OCI-LY1 (cell line): ENCODE results near the gene TSKS.

Source experiments
- H2AFZ ChIP-seq: fragments of 200-600 bp; sonication (generic), shearing (Covaris generic); 2 replicates; pipeline ENCODE4 v1.6.0; 2014; ENCODE audit warnings: antibody characterized with exemption, mild to moderate bottlenecking, low read length
- H3F3A ChIP-seq: fragments of 200-600 bp; sonication (generic), shearing (Covaris generic); 2 replicates; pipeline ENCODE4 v1.6.0; 2014; ENCODE audit warnings: mild to moderate bottlenecking, antibody characterized with exemption, low read length, moderate library complexity; ENCODE audit not compliant: insufficient read depth
- H3K27ac ChIP-seq: fragments of 200-600 bp; sonication (generic); 2 replicates; pipeline ENCODE4 v1.5.1; 2014; ENCODE audit warnings: low read length, mixed run types, mild to moderate bottlenecking, low read depth; ENCODE audit not compliant: poor library complexity, severe bottlenecking
- H3K27me3 ChIP-seq: fragments of 200-600 bp; sonication (generic); 2 replicates; pipeline ENCODE4 v1.6.0; 2014; ENCODE audit warnings: antibody characterized with exemption, mild to moderate bottlenecking, low read length, moderate library complexity; ENCODE audit not compliant: insufficient read depth
- H3K36me3 ChIP-seq: fragments of 200-600 bp; sonication (generic); 2 replicates; pipeline ENCODE4 v1.6.1; 2014; ENCODE audit warnings: mild to moderate bottlenecking, antibody characterized with exemption, low read length, moderate library complexity, mixed read lengths; ENCODE audit not compliant: insufficient read depth
- H3K4me1 ChIP-seq: fragments of 200-600 bp; sonication (generic); 2 replicates; pipeline ENCODE4 v1.5.1; 2014; ENCODE audit warnings: mild to moderate bottlenecking, low read length, moderate library complexity; ENCODE audit not compliant: insufficient read depth, severe bottlenecking
- H3K4me2 ChIP-seq: fragments of 200-600 bp; sonication (generic), shearing (Covaris generic); 2 replicates; pipeline ENCODE4 v1.6.1; 2014; ENCODE audit warnings: low read length
- H3K4me3 ChIP-seq: fragments of 200-600 bp; sonication (generic); 2 replicates; pipeline ENCODE4 v1.5.1; 2014; ENCODE audit warnings: low read length, low read depth, mild to moderate bottlenecking, mixed read lengths; ENCODE audit not compliant: poor library complexity, severe bottlenecking
- H3K79me2 ChIP-seq: fragments of 200-600 bp; shearing (Covaris generic); 2 replicates; pipeline ENCODE4 v1.6.1; 2016; ENCODE audit warnings: mixed run types, low read length, mixed read lengths; ENCODE audit not compliant: insufficient read depth
- H3K9ac ChIP-seq: fragments of 200-600 bp; sonication (generic), shearing (Covaris generic); 2 replicates; pipeline ENCODE4 v1.6.1; 2014; ENCODE audit warnings: mild to moderate bottlenecking, low read length, mixed read lengths
- H3K9me2 ChIP-seq: fragments of 200-600 bp; sonication (generic), shearing (Covaris generic); 2 replicates; pipeline ENCODE4 v1.6.1; 2014; ENCODE audit warnings: low read depth, mild to moderate bottlenecking, low read length, mixed read lengths
- H3K9me3 ChIP-seq: fragments of 200-600 bp; shearing (Covaris generic); 2 replicates; pipeline ENCODE4 v1.6.1; 2014; ENCODE audit warnings: low read length, mixed read lengths
- H4K20me1 ChIP-seq: fragments of 200-600 bp; sonication (generic), shearing (Covaris generic); 2 replicates; pipeline ENCODE4 v1.6.0; 2016; ENCODE audit warnings: mild to moderate bottlenecking, low read length; ENCODE audit not compliant: insufficient read depth
- EZH2 ChIP-seq: fragments of 200-600 bp; sonication (generic), shearing (Covaris generic); IDR thresholded peaks from 2 replicates; pipeline ENCODE4 v1.8.0; 2017; ENCODE audit warnings: borderline replicate concordance, mixed run types, mild to moderate bottlenecking, antibody characterized with exemption, low read length, moderate library complexity, mixed read lengths
- TF ChIP-seq, protein P1 (sequence below): fragments of 200-600 bp; sonication (generic), shearing (Covaris generic); IDR thresholded peaks from 2 replicates; pipeline ENCODE4 v1.5.1; 2017; ENCODE audit warnings: mild to moderate bottlenecking, antibody characterized with exemption, low read length, moderate library complexity, mixed read lengths

TSKS gene

GRCh38 chr19:49799798-49800376 lies 36.8 kb upstream of the TSKS start:
- peaks cover 81% of the 10 kb centered on the region for H3K36me3 ChIP-seq
- TF ChIP-seq, protein P1, sequence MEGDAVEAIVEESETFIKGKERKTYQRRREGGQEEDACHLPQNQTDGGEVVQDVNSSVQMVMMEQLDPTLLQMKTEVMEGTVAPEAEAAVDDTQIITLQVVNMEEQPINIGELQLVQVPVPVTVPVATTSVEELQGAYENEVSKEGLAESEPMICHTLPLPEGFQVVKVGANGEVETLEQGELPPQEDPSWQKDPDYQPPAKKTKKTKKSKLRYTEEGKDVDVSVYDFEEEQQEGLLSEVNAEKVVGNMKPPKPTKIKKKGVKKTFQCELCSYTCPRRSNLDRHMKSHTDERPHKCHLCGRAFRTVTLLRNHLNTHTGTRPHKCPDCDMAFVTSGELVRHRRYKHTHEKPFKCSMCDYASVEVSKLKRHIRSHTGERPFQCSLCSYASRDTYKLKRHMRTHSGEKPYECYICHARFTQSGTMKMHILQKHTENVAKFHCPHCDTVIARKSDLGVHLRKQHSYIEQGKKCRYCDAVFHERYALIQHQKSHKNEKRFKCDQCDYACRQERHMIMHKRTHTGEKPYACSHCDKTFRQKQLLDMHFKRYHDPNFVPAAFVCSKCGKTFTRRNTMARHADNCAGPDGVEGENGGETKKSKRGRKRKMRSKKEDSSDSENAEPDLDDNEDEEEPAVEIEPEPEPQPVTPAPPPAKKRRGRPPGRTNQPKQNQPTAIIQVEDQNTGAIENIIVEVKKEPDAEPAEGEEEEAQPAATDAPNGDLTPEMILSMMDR, result no peak; the same call in 1 of the 2 replicates
- no peak for TF ChIP-seq EZH2
- no peaks in the 10 kb centered on the region for H3K4me1 ChIP-seq
- H3K79me2 ChIP-seq, result no peaks in the 10 kb centered on the region
- H2AFZ ChIP-seq, result no peak overlapping the region
- H3K9me3 ChIP-seq, result no peaks in the 10 kb centered on the region
- no peak overlapping the region for H3K27ac ChIP-seq
- H3K9me2 ChIP-seq, result no peaks in the 10 kb centered on the region
- H3K9ac ChIP-seq, result no peak overlapping the region
- H3K27me3 ChIP-seq, result no peaks in the 10 kb centered on the region
- no peaks in the 10 kb centered on the region for H4K20me1 ChIP-seq
- H3K4me3 ChIP-seq, result no peak overlapping the region
- H3F3A ChIP-seq, result no peaks in the 10 kb centered on the region
- no peak overlapping the region for H3K4me2 ChIP-seq

- Histone ChIP-seq H3K4me1 (no peaks in the 10 kb centered on the region), H2AFZ (no peak overlapping the region), H3K4me3 (no peak overlapping the region), H3K4me2 (no peak overlapping the region), H3K9me3 (no peaks in the 10 kb centered on the region), H3K9ac (no peak overlapping the region), H3F3A (no peaks in the 10 kb centered on the region), H3K9me2 (no peaks in the 10 kb centered on the region), H4K20me1 (no peaks in the 10 kb centered on the region), H3K36me3 (peaks cover 82% of the 10 kb centered on the region), H3K27me3 (no peaks in the 10 kb centered on the region), H3K27ac (no peak overlapping the region), H3K79me2 (no peaks in the 10 kb centered on the region)
- TF ChIP-seq EZH2, result no peak
These were observed 36.2 kb upstream of the TSKS start for GRCh38 chr19:49799271-49799797.

- Histone ChIP-seq H3K4me2 (no peak overlapping the region), H3K36me3 (peaks cover 80% of the 10 kb centered on the region), H3F3A (no peaks in the 10 kb centered on the region)
These were observed 35.5 kb upstream of the TSKS start for GRCh38 chr19:49798574-49798973.

More at GRCh38 chr19:49798574-49798973, 35.5 kb upstream of the TSKS start:
- Histone ChIP-seq H3K27me3 (no peaks in the 10 kb centered on the region), H3K79me2 (no peaks in the 10 kb centered on the region), H3K9ac (no peak overlapping the region), H3K9me2 (no peaks in the 10 kb centered on the region), H3K27ac (no peak overlapping the region), H3K9me3 (no peaks in the 10 kb centered on the region), H3K4me1 (no peaks in the 10 kb centered on the region), H2AFZ (no peak overlapping the region), H4K20me1 (no peaks in the 10 kb centered on the region), H3K4me3 (no peak overlapping the region)
- no peak for TF ChIP-seq EZH2
- TF ChIP-seq, protein P1, result no peak
